Measurements from ENCODE around the gene SYNJ2. TPM values are rescaled to one million over a fixed set of nuclear protein-coding genes. Genes with fewer than 3 reads are reported as not detected.
"Not testable (repeated sequence)": the region's sequence is repeated elsewhere in the genome, so short reads cannot be mapped to it uniquely, and the experiment has no call there.

Gene SYNJ2
- total RNA-seq, 1 donor from 2014 or later, result 31.8 TPM

DNA sequence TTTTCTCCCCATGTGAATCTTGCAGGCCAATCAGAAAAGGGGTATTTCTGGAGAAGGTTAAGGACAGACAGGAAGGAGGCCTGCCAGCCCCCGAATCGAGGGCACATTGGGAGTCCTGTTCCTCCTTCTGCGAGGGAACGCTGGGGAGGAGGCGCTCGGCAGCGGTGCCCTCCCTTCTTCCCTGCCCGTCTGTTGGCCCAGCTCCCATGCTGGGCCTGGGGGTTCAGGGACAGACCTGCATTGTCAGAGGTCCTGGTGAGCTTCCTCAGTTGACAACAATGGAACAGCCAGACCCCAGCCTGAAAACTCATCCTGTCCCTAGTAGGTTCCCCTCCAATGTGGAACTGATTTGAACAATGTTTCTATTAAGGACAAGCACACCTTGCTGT lies 15.1 kb upstream of the SYNJ2 start:
- H3K27me3 Mint-ChIP-seq (ENCODE audit: low read depth, unreplicated experiment), result peaks cover 4% of the 10 kb centered on the region
- peaks cover 6% of the 10 kb centered on the region for H3K9me3 Mint-ChIP-seq (ENCODE audit: unreplicated experiment)
- no peaks in the 10 kb centered on the region for H3K79me2 ChIP-seq (ENCODE audit: insufficient read depth, low read length)
- no peak overlapping the region for H2AFZ ChIP-seq (ENCODE audit: low read depth, low read length)
- H3K4me3 ChIP-seq (ENCODE audit: insufficient read depth, low read depth, low read length), result no peak overlapping the region
- FAIRE-seq (no peak), DNase-seq (ENCODE audit: low read depth) (no peak)
- H3K27me3 ChIP-seq (ENCODE audit: insufficient read depth, low read length), result no peaks in the 10 kb centered on the region
- no peak overlapping the region for H3K27ac ChIP-seq (ENCODE audit: low read depth, low read length)
- no peaks in the 10 kb centered on the region for H4K20me1 ChIP-seq (ENCODE audit: insufficient read depth, low read length)
- H3K36me3 Mint-ChIP-seq (ENCODE audit: low read depth, unreplicated experiment), result no peaks in the 10 kb centered on the region
- no peaks in the 10 kb centered on the region for H3K36me3 ChIP-seq (ENCODE audit: insufficient read depth, low read length)
- H3K9me3 ChIP-seq (ENCODE audit: insufficient read depth, low read depth, low read length), result peaks cover 3% of the 10 kb centered on the region
- H3K4me1 Mint-ChIP-seq (ENCODE audit: low read depth, unreplicated experiment), result peaks cover 6% of the 10 kb centered on the region
- no peak overlapping the region for H3K4me2 ChIP-seq (ENCODE audit: low read length)
- peaks cover 20% of the 10 kb centered on the region for H3K4me1 ChIP-seq (ENCODE audit: insufficient read depth, low read length)
- H3K27ac Mint-ChIP-seq (ENCODE audit: unreplicated experiment), result no peak overlapping the region
- TF ChIP-seq, protein P1, sequence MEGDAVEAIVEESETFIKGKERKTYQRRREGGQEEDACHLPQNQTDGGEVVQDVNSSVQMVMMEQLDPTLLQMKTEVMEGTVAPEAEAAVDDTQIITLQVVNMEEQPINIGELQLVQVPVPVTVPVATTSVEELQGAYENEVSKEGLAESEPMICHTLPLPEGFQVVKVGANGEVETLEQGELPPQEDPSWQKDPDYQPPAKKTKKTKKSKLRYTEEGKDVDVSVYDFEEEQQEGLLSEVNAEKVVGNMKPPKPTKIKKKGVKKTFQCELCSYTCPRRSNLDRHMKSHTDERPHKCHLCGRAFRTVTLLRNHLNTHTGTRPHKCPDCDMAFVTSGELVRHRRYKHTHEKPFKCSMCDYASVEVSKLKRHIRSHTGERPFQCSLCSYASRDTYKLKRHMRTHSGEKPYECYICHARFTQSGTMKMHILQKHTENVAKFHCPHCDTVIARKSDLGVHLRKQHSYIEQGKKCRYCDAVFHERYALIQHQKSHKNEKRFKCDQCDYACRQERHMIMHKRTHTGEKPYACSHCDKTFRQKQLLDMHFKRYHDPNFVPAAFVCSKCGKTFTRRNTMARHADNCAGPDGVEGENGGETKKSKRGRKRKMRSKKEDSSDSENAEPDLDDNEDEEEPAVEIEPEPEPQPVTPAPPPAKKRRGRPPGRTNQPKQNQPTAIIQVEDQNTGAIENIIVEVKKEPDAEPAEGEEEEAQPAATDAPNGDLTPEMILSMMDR (IDR thresholded peaks at IDR 0.05; ENCODE audit: insufficient read depth, low read depth, low read length), result no peak
- no peak for TF ChIP-seq EZH2 (IDR thresholded peaks at IDR 0.05; ENCODE audit: insufficient read depth, low read length)
- H3K4me3 Mint-ChIP-seq (ENCODE audit: unreplicated experiment), result no peak overlapping the region
- H3K9ac ChIP-seq (ENCODE audit: low read length), result no peak overlapping the region

DNA sequence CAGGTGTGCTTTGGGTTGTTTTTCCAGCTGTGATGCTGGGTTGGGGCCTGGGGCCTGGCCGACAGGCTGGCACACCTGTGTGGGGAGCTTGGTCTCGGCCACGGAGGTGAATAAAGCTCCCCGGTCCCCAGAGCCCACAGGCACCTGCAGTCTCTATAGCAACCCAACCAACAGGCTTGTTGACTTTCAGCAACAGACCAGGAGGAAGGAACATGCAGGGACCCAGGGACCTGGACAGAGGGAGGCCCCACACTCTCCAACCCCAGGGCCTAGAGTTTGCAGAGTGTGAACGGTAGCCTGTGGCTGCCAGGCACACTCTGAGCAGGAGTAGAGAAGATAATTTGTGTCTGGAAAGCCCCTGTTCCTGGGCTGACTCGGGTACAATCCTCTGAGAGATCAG lies 14.6 kb upstream of the SYNJ2 start:
- Histone ChIP-seq H3K4me2 (ENCODE audit: low read length) (no peak overlapping the region), H3K27ac (ENCODE audit: low read depth, low read length) (no peak overlapping the region), H3K79me2 (ENCODE audit: insufficient read depth, low read length) (no peaks in the 10 kb centered on the region), H3K36me3 (ENCODE audit: insufficient read depth, low read length) (no peaks in the 10 kb centered on the region), H3K9me3 (ENCODE audit: insufficient read depth, low read depth, low read length) (peaks cover 3% of the 10 kb centered on the region), H3K27me3 (ENCODE audit: insufficient read depth, low read length) (no peaks in the 10 kb centered on the region), H2AFZ (ENCODE audit: low read depth, low read length) (no peak overlapping the region), H3K4me1 (ENCODE audit: insufficient read depth, low read length) (peaks cover 17% of the 10 kb centered on the region), H3K4me3 (ENCODE audit: insufficient read depth, low read depth, low read length) (no peak overlapping the region), H3K9ac (ENCODE audit: low read length) (no peak overlapping the region), H4K20me1 (ENCODE audit: insufficient read depth, low read length) (no peaks in the 10 kb centered on the region)
- Mint-ChIP-seq H3K27me3 (ENCODE audit: low read depth, unreplicated experiment) (peaks cover 5% of the 10 kb centered on the region), H3K36me3 (ENCODE audit: low read depth, unreplicated experiment) (no peaks in the 10 kb centered on the region), H3K4me3 (ENCODE audit: unreplicated experiment) (no peak overlapping the region), H3K9me3 (ENCODE audit: unreplicated experiment) (peaks cover 6% of the 10 kb centered on the region), H3K4me1 (ENCODE audit: low read depth, unreplicated experiment) (peaks cover 6% of the 10 kb centered on the region), H3K27ac (ENCODE audit: unreplicated experiment) (no peak overlapping the region)
- TF ChIP-seq, protein P1 (IDR thresholded peaks at IDR 0.05; ENCODE audit: insufficient read depth, low read depth, low read length), result no peak
- no peak for TF ChIP-seq EZH2 (IDR thresholded peaks at IDR 0.05; ENCODE audit: insufficient read depth, low read length)
- no peak for DNase-seq (ENCODE audit: low read depth)
- no peak for FAIRE-seq

DNA sequence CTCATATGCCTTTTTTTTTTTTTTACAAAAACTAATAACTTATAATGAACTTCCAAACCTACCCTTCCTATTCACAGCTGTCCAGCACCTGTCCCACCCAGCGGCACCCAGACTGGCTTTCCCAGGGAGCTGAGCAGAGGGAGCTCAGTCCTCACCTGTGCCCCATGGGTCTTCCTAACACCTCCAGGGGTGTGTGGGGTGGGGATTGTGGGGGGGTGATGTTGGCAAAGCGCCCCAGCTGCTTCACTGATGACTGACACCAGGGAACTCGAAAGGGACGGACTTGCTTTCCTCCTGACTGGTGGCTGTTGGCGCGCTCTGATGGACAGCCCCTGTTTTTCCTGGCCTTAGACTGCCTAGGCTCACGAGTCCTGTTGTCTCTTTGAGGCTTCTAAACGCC lies 14.2 kb upstream of the SYNJ2 start:
- Mint-ChIP-seq H3K27ac (ENCODE audit: unreplicated experiment) (no peak overlapping the region), H3K4me1 (ENCODE audit: low read depth, unreplicated experiment) (peaks cover 6% of the 10 kb centered on the region), H3K4me3 (ENCODE audit: unreplicated experiment) (no peak overlapping the region), H3K36me3 (ENCODE audit: low read depth, unreplicated experiment) (no peaks in the 10 kb centered on the region), H3K9me3 (ENCODE audit: unreplicated experiment) (peaks cover 6% of the 10 kb centered on the region), H3K27me3 (ENCODE audit: low read depth, unreplicated experiment) (peaks cover 5% of the 10 kb centered on the region)
- Histone ChIP-seq H3K9me3 (ENCODE audit: insufficient read depth, low read depth, low read length) (peaks cover 3% of the 10 kb centered on the region), H3K27me3 (ENCODE audit: insufficient read depth, low read length) (no peaks in the 10 kb centered on the region), H3K36me3 (ENCODE audit: insufficient read depth, low read length) (no peaks in the 10 kb centered on the region), H4K20me1 (ENCODE audit: insufficient read depth, low read length) (no peaks in the 10 kb centered on the region), H3K4me2 (ENCODE audit: low read length) (no peak overlapping the region), H3K27ac (ENCODE audit: low read depth, low read length) (no peak overlapping the region), H3K9ac (ENCODE audit: low read length) (no peak overlapping the region), H3K79me2 (ENCODE audit: insufficient read depth, low read length) (no peaks in the 10 kb centered on the region), H3K4me3 (ENCODE audit: insufficient read depth, low read depth, low read length) (no peak overlapping the region), H3K4me1 (ENCODE audit: insufficient read depth, low read length) (peaks cover 15% of the 10 kb centered on the region), H2AFZ (ENCODE audit: low read depth, low read length) (no peak overlapping the region)
- TF ChIP-seq EZH2 (IDR thresholded peaks at IDR 0.05; ENCODE audit: insufficient read depth, low read length), result no peak
- TF ChIP-seq, protein P1 (IDR thresholded peaks at IDR 0.05; ENCODE audit: insufficient read depth, low read depth, low read length), result no peak
- FAIRE-seq (no peak), DNase-seq (ENCODE audit: low read depth) (no peak)

DNA sequence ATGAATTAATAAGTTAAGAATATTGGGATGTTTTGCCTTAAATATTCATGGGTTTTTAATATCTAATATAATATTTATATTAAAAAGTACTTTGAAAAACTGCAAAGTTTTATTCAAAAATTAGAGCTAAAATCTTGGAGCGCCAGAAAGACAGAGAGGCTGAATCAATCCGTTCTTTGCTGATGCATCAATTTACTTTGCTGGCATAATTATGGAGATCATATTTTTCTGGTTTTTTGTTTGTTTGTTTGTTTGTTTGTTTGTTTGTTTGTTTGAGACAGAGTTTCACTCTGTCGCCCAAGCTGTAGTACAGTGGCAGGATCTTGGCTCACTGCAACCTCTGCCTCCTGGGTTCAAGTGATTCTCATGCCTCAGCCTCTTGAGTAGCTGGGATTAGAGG lies 9.5 kb upstream of the SYNJ2 start:
- not testable (repeated sequence) for H3K27me3 Mint-ChIP-seq (ENCODE audit: low read depth, unreplicated experiment); H3K4me2 ChIP-seq (ENCODE audit: low read length); H3K4me3 ChIP-seq (ENCODE audit: insufficient read depth, low read depth, low read length); FAIRE-seq; H3K9ac ChIP-seq (ENCODE audit: low read length); H3K79me2 ChIP-seq (ENCODE audit: insufficient read depth, low read length); H3K27me3 ChIP-seq (ENCODE audit: insufficient read depth, low read length); H3K36me3 Mint-ChIP-seq (ENCODE audit: low read depth, unreplicated experiment); H3K9me3 ChIP-seq (ENCODE audit: insufficient read depth, low read depth, low read length); H2AFZ ChIP-seq (ENCODE audit: low read depth, low read length); H3K27ac ChIP-seq (ENCODE audit: low read depth, low read length); H3K4me3 Mint-ChIP-seq (ENCODE audit: unreplicated experiment); H3K27ac Mint-ChIP-seq (ENCODE audit: unreplicated experiment); H3K36me3 ChIP-seq (ENCODE audit: insufficient read depth, low read length); H4K20me1 ChIP-seq (ENCODE audit: insufficient read depth, low read length); H3K9me3 Mint-ChIP-seq (ENCODE audit: unreplicated experiment); DNase-seq (ENCODE audit: low read depth)
- peaks cover 16% of the 10 kb centered on the region for H3K4me1 Mint-ChIP-seq (ENCODE audit: low read depth, unreplicated experiment)
- peaks cover 15% of the 10 kb centered on the region for H3K4me1 ChIP-seq (ENCODE audit: insufficient read depth, low read length)

Data from astrocyte (in vitro differentiated cells and primary cell).